TTC549 (cell line): ENCODE data around the gene SEPSECS.

Source experiments
- FAIRE-seq: peaks from 2 replicates; lab custom pipeline; 2012; peaks lifted over from hg19 to GRCh38; lab: Jason Lieb, UNC

SEPSECS gene

GRCh38 chr4:25155947-25156346 is 4.3 kb downstream of the SEPSECS start:
- no peak for FAIRE-seq

- FAIRE-seq = no peak
Observed at GRCh38 chr4:25154594-25155265, 5.5 kb downstream of the SEPSECS start.

- no peak for FAIRE-seq
Observed at GRCh38 chr4:25146076-25146475, 14.2 kb downstream of the SEPSECS start.

GRCh38 chr4:25144870-25145481 is 15.3 kb downstream of the SEPSECS start:
- FAIRE-seq = peak; percentile 34

- FAIRE-seq = no peak
Observed at GRCh38 chr4:25142468-25142867, 17.8 kb downstream of the SEPSECS start.

- no peak for FAIRE-seq
Observed at GRCh38 chr4:25141592-25141991, 18.7 kb downstream of the SEPSECS start.

- FAIRE-seq = no peak
Observed at GRCh38 chr4:25133132-25133531, 27.1 kb downstream of the SEPSECS start.

GRCh38 chr4:25131926-25132325 is 28.3 kb downstream of the SEPSECS start:
- FAIRE-seq = no peak

- no peak for FAIRE-seq
Observed at GRCh38 chr4:25131381-25131780, 28.9 kb downstream of the SEPSECS start.

GRCh38 chr4:25129917-25130316 is 30.3 kb downstream of the SEPSECS start:
- no peak for FAIRE-seq

GRCh38 chr4:25128671-25129070 is 31.6 kb downstream of the SEPSECS start:
- no peak for FAIRE-seq

- FAIRE-seq = no peak
Observed at GRCh38 chr4:25123236-25123635, 37.0 kb downstream of the SEPSECS start.

GRCh38 chr4:25120146-25120940 is 39.9 kb downstream of the SEPSECS start:
- no peak for FAIRE-seq

GRCh38 chr4:25117716-25118472 is 42.4 kb downstream of the SEPSECS start:
- FAIRE-seq = no peak

- no peak for FAIRE-seq
Observed at GRCh38 chr4:25117274-25117673, 43.0 kb downstream of the SEPSECS start.

- no peak for FAIRE-seq
Observed at GRCh38 chr4:25113915-25114904, 46.0 kb downstream of the SEPSECS start.

- no peak for FAIRE-seq
Observed at GRCh38 chr4:25112995-25113380, 47.3 kb downstream of the SEPSECS start.

- FAIRE-seq = no peak
Observed at GRCh38 chr4:25112366-25112994, 47.8 kb downstream of the SEPSECS start.

GRCh38 chr4:25111648-25112196 is 48.5 kb downstream of the SEPSECS start:
- FAIRE-seq = no peak

GRCh38 chr4:25110527-25111329 is 49.5 kb downstream of the SEPSECS start:
- no peak for FAIRE-seq
